ENCODE data around the gene C1QTNF9.
"Not testable (repeated sequence)": the region's sequence is repeated elsewhere in the genome, so short reads cannot be mapped to it uniquely, and the experiment has no call there.

The C1QTNF9 gene

GRCh38 chr13:24321416-24321815 lies 12.0 kb downstream of the C1QTNF9 start:
- H3K27ac Mint-ChIP-seq; H3K9me3 Mint-ChIP-seq; H3K4me1 Mint-ChIP-seq (ENCODE audit: low read depth); H3K4me3 Mint-ChIP-seq; DNase-seq (ENCODE audit: low spot score); H3K36me3 Mint-ChIP-seq (ENCODE audit: low read depth): not testable (repeated sequence)
- H3K27me3 Mint-ChIP-seq (ENCODE audit: low read depth) = peaks cover 26% of the 10 kb centered on the region

- peaks cover 33% of the 10 kb centered on the region for H3K27me3 Mint-ChIP-seq (ENCODE audit: low read depth)
- H3K4me3 Mint-ChIP-seq; H3K4me1 Mint-ChIP-seq (ENCODE audit: low read depth); DNase-seq (ENCODE audit: low spot score); H3K27ac Mint-ChIP-seq; H3K9me3 Mint-ChIP-seq; H3K36me3 Mint-ChIP-seq (ENCODE audit: low read depth): not testable (repeated sequence)
Measured at GRCh38 chr13:24322470-24322869, 13.1 kb downstream of the C1QTNF9 start.

GRCh38 chr13:24323036-24323738 lies 13.8 kb downstream of the C1QTNF9 start:
- Mint-ChIP-seq H3K27ac (no peak overlapping the region), H3K4me3 (no peak overlapping the region), H3K36me3 (ENCODE audit: low read depth) (no peaks in the 10 kb centered on the region), H3K27me3 (ENCODE audit: low read depth) (peaks cover 38% of the 10 kb centered on the region), H3K4me1 (ENCODE audit: low read depth) (no peaks in the 10 kb centered on the region), H3K9me3 (no peaks in the 10 kb centered on the region)
- DNase-seq (ENCODE audit: low spot score) = no peak

- Mint-ChIP-seq H3K36me3 (ENCODE audit: low read depth) (no peaks in the 10 kb centered on the region), H3K4me1 (ENCODE audit: low read depth) (no peaks in the 10 kb centered on the region), H3K4me3 (no peak overlapping the region), H3K27me3 (ENCODE audit: low read depth) (peaks cover 44% of the 10 kb centered on the region), H3K27ac (no peak overlapping the region), H3K9me3 (no peaks in the 10 kb centered on the region)
- no peak for DNase-seq (ENCODE audit: low spot score)
Measured at GRCh38 chr13:24323739-24324075, 14.3 kb downstream of the C1QTNF9 start.

- not testable (repeated sequence) for H3K9me3 Mint-ChIP-seq; H3K36me3 Mint-ChIP-seq (ENCODE audit: low read depth); H3K27ac Mint-ChIP-seq; DNase-seq (ENCODE audit: low spot score); H3K4me3 Mint-ChIP-seq; H3K4me1 Mint-ChIP-seq (ENCODE audit: low read depth)
- H3K27me3 Mint-ChIP-seq (ENCODE audit: low read depth) = peaks cover 61% of the 10 kb centered on the region
Measured at GRCh38 chr13:24327598-24327997, 18.2 kb downstream of the C1QTNF9 start.

GRCh38 chr13:24328145-24328544 lies 18.8 kb downstream of the C1QTNF9 start:
- no peaks in the 10 kb centered on the region for H3K4me1 Mint-ChIP-seq (ENCODE audit: low read depth)
- no peak overlapping the region for H3K27ac Mint-ChIP-seq
- peaks cover 64% of the 10 kb centered on the region for H3K27me3 Mint-ChIP-seq (ENCODE audit: low read depth)
- H3K9me3 Mint-ChIP-seq = no peaks in the 10 kb centered on the region
- H3K4me3 Mint-ChIP-seq = no peak overlapping the region
- no peaks in the 10 kb centered on the region for H3K36me3 Mint-ChIP-seq (ENCODE audit: low read depth)
- no peak for DNase-seq (ENCODE audit: low spot score)

- no peaks in the 10 kb centered on the region for H3K9me3 Mint-ChIP-seq
Measured at GRCh38 chr13:24338721-24339120, 29.3 kb downstream of the C1QTNF9 start.

GRCh38 chr13:24339937-24340607 lies 30.7 kb downstream of the C1QTNF9 start:
- Mint-ChIP-seq H3K4me3 (no peak overlapping the region), H3K9me3 (no peaks in the 10 kb centered on the region), H3K27me3 (ENCODE audit: low read depth) (peaks cover 19% of the 10 kb centered on the region), H3K4me1 (ENCODE audit: low read depth) (no peaks in the 10 kb centered on the region), H3K27ac (no peak overlapping the region), H3K36me3 (ENCODE audit: low read depth) (no peaks in the 10 kb centered on the region)
- DNase-seq (ENCODE audit: low spot score) = no peak

More at GRCh38 chr13:24338721-24339120, 29.3 kb downstream of the C1QTNF9 start:
- Mint-ChIP-seq H3K27me3 (ENCODE audit: low read depth) (peaks cover 23% of the 10 kb centered on the region), H3K4me3 (no peak overlapping the region), H3K4me1 (ENCODE audit: low read depth) (no peaks in the 10 kb centered on the region), H3K27ac (no peak overlapping the region), H3K36me3 (ENCODE audit: low read depth) (no peaks in the 10 kb centered on the region)
- no peak for DNase-seq (ENCODE audit: low spot score)

- no peak overlapping the region for H3K4me3 Mint-ChIP-seq
- no peak for DNase-seq (ENCODE audit: low spot score)
- peaks cover 19% of the 10 kb centered on the region for H3K27me3 Mint-ChIP-seq (ENCODE audit: low read depth)
- H3K4me1 Mint-ChIP-seq (ENCODE audit: low read depth) = no peaks in the 10 kb centered on the region
- H3K27ac Mint-ChIP-seq = no peak overlapping the region
- H3K9me3 Mint-ChIP-seq = no peaks in the 10 kb centered on the region
- H3K36me3 Mint-ChIP-seq (ENCODE audit: low read depth) = no peaks in the 10 kb centered on the region
Measured at GRCh38 chr13:24340608-24340955, 31.2 kb downstream of the C1QTNF9 start.

- no peaks in the 10 kb centered on the region for H3K9me3 Mint-ChIP-seq
- peaks cover 20% of the 10 kb centered on the region for H3K27me3 Mint-ChIP-seq (ENCODE audit: low read depth)
- no peak for DNase-seq (ENCODE audit: low spot score)
- H3K4me3 Mint-ChIP-seq = no peak overlapping the region
- no peaks in the 10 kb centered on the region for H3K36me3 Mint-ChIP-seq (ENCODE audit: low read depth)
- no peaks in the 10 kb centered on the region for H3K4me1 Mint-ChIP-seq (ENCODE audit: low read depth)
- no peak overlapping the region for H3K27ac Mint-ChIP-seq
Measured at GRCh38 chr13:24341439-24341838, 32.1 kb downstream of the C1QTNF9 start.

- Mint-ChIP-seq H3K4me1 (ENCODE audit: low read depth) (no peaks in the 10 kb centered on the region), H3K27me3 (ENCODE audit: low read depth) (peaks cover 18% of the 10 kb centered on the region), H3K4me3 (no peak overlapping the region)
Measured at GRCh38 chr13:24348385-24348784, 39.0 kb downstream of the C1QTNF9 start.

GRCh38 chr13:24348797-24349515 lies 39.6 kb downstream of the C1QTNF9 start:
- Mint-ChIP-seq H3K27ac (no peak overlapping the region), H3K4me1 (ENCODE audit: low read depth) (no peaks in the 10 kb centered on the region), H3K36me3 (ENCODE audit: low read depth) (no peaks in the 10 kb centered on the region), H3K27me3 (ENCODE audit: low read depth) (peaks cover 13% of the 10 kb centered on the region), H3K9me3 (no peaks in the 10 kb centered on the region), H3K4me3 (no peak overlapping the region)
- DNase-seq (ENCODE audit: low spot score) = no peak

More at GRCh38 chr13:24348385-24348784, 39.0 kb downstream of the C1QTNF9 start:
- Mint-ChIP-seq H3K27ac (no peak overlapping the region), H3K9me3 (no peaks in the 10 kb centered on the region), H3K36me3 (ENCODE audit: low read depth) (no peaks in the 10 kb centered on the region)
- no peak for DNase-seq (ENCODE audit: low spot score)

- not testable (repeated sequence) for H3K27me3 Mint-ChIP-seq (ENCODE audit: low read depth); H3K9me3 Mint-ChIP-seq; H3K36me3 Mint-ChIP-seq (ENCODE audit: low read depth); H3K4me3 Mint-ChIP-seq; H3K4me1 Mint-ChIP-seq (ENCODE audit: low read depth); H3K27ac Mint-ChIP-seq; DNase-seq (ENCODE audit: low spot score)
Measured at GRCh38 chr13:24349778-24350664, 40.6 kb downstream of the C1QTNF9 start.

GRCh38 chr13:24351423-24351822 lies 42.0 kb downstream of the C1QTNF9 start:
- H3K36me3 Mint-ChIP-seq (ENCODE audit: low read depth) = no peaks in the 10 kb centered on the region
- no peak overlapping the region for H3K4me3 Mint-ChIP-seq
- no peaks in the 10 kb centered on the region for H3K9me3 Mint-ChIP-seq
- no peaks in the 10 kb centered on the region for H3K4me1 Mint-ChIP-seq (ENCODE audit: low read depth)
- peaks cover 2% of the 10 kb centered on the region for H3K27me3 Mint-ChIP-seq (ENCODE audit: low read depth)
- DNase-seq (ENCODE audit: low spot score) = no peak
- no peak overlapping the region for H3K27ac Mint-ChIP-seq

Data from T-helper 2 cell treated with Interferon-gamma antibody and Interleukin-4, amounts not matched to agents 5 μg/mL and 100 μg/mL, for 36 hours (primary cell).